Spleen (tissue), 11 donors: ENCODE data around the gene MKX. TPM values are rescaled to one million over a fixed set of nuclear protein-coding genes. Genes with fewer than 3 reads are reported as not detected.

Source experiments
- DNase-seq: peaks from one replicate; pipeline ENCODE4 v3.0.0-alpha.2; 2020
- H3K27ac ChIP-seq, 8 donors: fragments of 200-600 bp; sonication (generic) in 7 of 8; 1 replicate in 4 of 8; 2 replicates in 4 of 8; pipeline versions ENCODE4 v1.5.0 to v1.8.0; 2016 to 2021; ENCODE audit warnings: inconsistent platforms in 4 of 8, mild to moderate bottlenecking in 4 of 8, moderate library complexity in 1 of 8
- H3K27me3 ChIP-seq, 7 donors: fragments of 200-600 bp; sonication (generic) in 6 of 7; replicated peaks in 1 of 7; 1 replicate in 4 of 7; 2 replicates in 3 of 7; pipeline versions ENCODE4 v1.5.0 to v1.8.0; 2016 to 2021; ENCODE audit warnings: inconsistent platforms in 3 of 7, mild to moderate bottlenecking in 1 of 7
- H3K36me3 ChIP-seq, 6 donors: fragments of 200-600 bp; sonication (generic) in 5 of 6; 1 replicate in 4 of 6; 2 replicates in 2 of 6; pipeline versions ENCODE4 v1.5.0 to v1.8.0; 2016 to 2021; ENCODE audit warnings: inconsistent platforms in 2 of 6
- H3K4me1 ChIP-seq, 6 donors: fragments of 200-600 bp; sonication (generic) in 5 of 6; 1 replicate in 3 of 6; 2 replicates in 3 of 6; pipeline versions ENCODE4 v1.5.0 to v1.8.0; 2016 to 2021; ENCODE audit warnings: inconsistent platforms in 3 of 6
- H3K4me3 ChIP-seq, 8 donors: fragments of 200-600 bp; sonication (generic) in 7 of 8; 1 replicate in 4 of 8; 2 replicates in 4 of 8; pipeline versions ENCODE4 v1.5.0 to v1.8.0; 2016 to 2021; ENCODE audit warnings: inconsistent platforms in 4 of 8, mild to moderate bottlenecking in 4 of 8, moderate library complexity in 2 of 8
- H3K9me3 ChIP-seq, 8 donors: fragments of 200-600 bp; sonication (generic) in 7 of 8; 1 replicate in 4 of 8; 2 replicates in 4 of 8; pipeline versions ENCODE4 v1.5.0 to v1.8.0; 2016 to 2021; ENCODE audit warnings: inconsistent platforms in 4 of 8
- POLR2A ChIP-seq, 3 donors: fragments of 450-650 bp; IDR thresholded peaks; one replicate each; pipeline ENCODE4 v1.5.1; 2017; ENCODE audit warnings: antibody characterized with exemption in 3 of 3, mild to moderate bottlenecking in 1 of 3
- POLR2AphosphoS5 ChIP-seq, 3 donors: sonication (generic); formaldehyde crosslinking; IDR thresholded peaks; one replicate each; pipeline ENCODE4 v1.5.1; 2017; ENCODE audit warnings: antibody characterized with exemption in 3 of 3
- WGBS, 5 donors: extraction: QIAGEN DNeasy Blood & Tissue Kit in 3 of 5; methylation state at CpG; one replicate each; pipeline versions ENCODE4 v1.1.5 to v1.1.7; 2013 to 2018; 5-methylcytosine and 5-hydroxymethylcytosine counted together
- intact Hi-C: fragments of 100-400 bp; cut with DNase I; formaldehyde crosslinking; loops from one replicate; pipeline ENCODE4 v1.15.0; 2023; ENCODE audit warnings: low total_unique reads
- polyA plus RNA-seq, 3 donors: library from polyadenylated mRNA; stranded (reverse); fragments of 200-250 nt; gene quantifications; one replicate each; pipeline ENCODE4 v1.2.1, GENCODE V29; 2013
- small RNA-seq, 4 donors: library from RNA; depleted of rRNA; stranded (forward); fragments of <200 nt; gene quantifications; one replicate each; pipeline ENCODE3, GENCODE V24; 2016
- total RNA-seq, 7 donors: library from RNA; depleted of rRNA in 3 of 7; stranded (reverse); fragments of >200 nt in 3 of 7; fragmentation: NEBNext Ultra II Directional in 4 of 7; extraction: Animal tissue kit (Norgen Biotek cat#: 25700) in 4 of 7; gene quantifications; one replicate each; pipeline versions ENCODE4 v1.1.0 to v1.2.1, GENCODE V29; 2016 to 2021
- donor health status: healthy with polysubstance abuse.
- donor health status: DM: no; HTN: no; CAD: no; lungs with moderate emphysema.
- donor health status: DM: no; HTN: no; CAD: no.
- donor health status: Bipolar disorder and iron deficiency.
- donor health status: healthy.
- donor health status: DM: no; HTN: no; CAD: no.
- donor health status: DM: yes; HTN: yes; CAD: no.

The MKX gene
- total and polyA plus RNA-seq, 10 donors, result 0.07 to 0.34 (median 0.16) TPM; not detected in 3

GRCh38 chr10:27624941-27625340, 120.7 kb downstream of the MKX start:
- Histone ChIP-seq H3K27me3 (peaks cover 0 to 37% (median 0%) of the 10 kb centered on the region in 7 donors), H3K36me3 (no peaks in the 10 kb centered on the region), H3K9me3 (no peaks in the 10 kb centered on the region), H3K4me3 (no peak overlapping the region), H3K4me1 (no peaks in the 10 kb centered on the region), H3K27ac (no peak overlapping the region)
- intact Hi-C loops, result no loop called here
- TF ChIP-seq POLR2A (IDR thresholded peaks at IDR 0.05) (no peak), POLR2AphosphoS5 (IDR thresholded peaks at IDR 0.05) (no peak)
- 78 to 91% (median 85%) methylated on average over 9 of the region's 9 CpGs for WGBS, 5 donors
- no peak for DNase-seq

Small RNAs within 50 kb of the gene (small RNA-seq; reads per million reads assigned to genes)
- 0 reads per million in 4 donors for gene RN7SKP132

Other genes with a start within 250 kb of the MKX start
- gene RAB18, start 241.5 kb downstream of the MKX start, total RNA-seq, result 100 to 1,000 TPM in 3 of 7 donors, 10 to 100 TPM in 4; 43.1 to 104 (median 86.0) TPM
- gene RAB18, start 241.5 kb downstream of the MKX start, polyA plus RNA-seq, result 10 to 100 TPM; 21.2 to 32.8 (median 31.0) TPM